ENCODE measurements around the gene CAPN13. TPM values are rescaled to one million over a fixed set of nuclear protein-coding genes. Genes with fewer than 3 reads are reported as not detected.

CAPN13 gene
- total RNA-seq (2012; rRNA removed), result not detected in 2 replicates

- H3K9ac ChIP-seq (ENCODE audit: low read depth, low read length), result no peak within 1 kb of the TSS
- H3K9me3 ChIP-seq (replicated peaks; ENCODE audit: low read length), result no peaks in the 10 kb centered on the region
- no peaks in the 10 kb centered on the region for H3K36me3 ChIP-seq (ENCODE audit: insufficient read depth, low read length)
- no peaks in the 10 kb centered on the region for H3K4me1 ChIP-seq (ENCODE audit: control insufficient read depth, insufficient read depth, low read length)
- H3K4me2 ChIP-seq (ENCODE audit: low read length), result no peak within 1 kb of the TSS
- H3K4me3 ChIP-seq (ENCODE audit: low read length), result no peak within 1 kb of the TSS
- H3K27me3 ChIP-seq (ENCODE audit: control insufficient read depth, insufficient read depth, low read length), result no peaks in the 10 kb centered on the region
Measured at GRCh38 chr2:30807249-30807648, at the start of gene CAPN13. CAPN13 (minus strand) TSS chr2:30807446; CDS start chr2:30787325, 20,121 bp downstream.

GRCh38 chr2:30847841-30848240, 40.6 kb upstream of the CAPN13 start:
- Histone ChIP-seq H3K9me3 (replicated peaks; ENCODE audit: low read length) (no peaks in the 10 kb centered on the region), H3K4me3 (ENCODE audit: low read length) (no peak overlapping the region), H3K36me3 (ENCODE audit: insufficient read depth, low read length) (no peaks in the 10 kb centered on the region), H3K9ac (ENCODE audit: low read depth, low read length) (no peak overlapping the region), H3K27me3 (ENCODE audit: control insufficient read depth, insufficient read depth, low read length) (peaks cover 2% of the 10 kb centered on the region), H3K4me2 (ENCODE audit: low read length) (no peak overlapping the region), H3K4me1 (ENCODE audit: control insufficient read depth, insufficient read depth, low read length) (no peaks in the 10 kb centered on the region)

- Histone ChIP-seq H3K27me3 (ENCODE audit: control insufficient read depth, insufficient read depth, low read length) (peaks cover 2% of the 10 kb centered on the region), H3K4me2 (ENCODE audit: low read length) (no peak overlapping the region), H3K4me1 (ENCODE audit: control insufficient read depth, insufficient read depth, low read length) (no peaks in the 10 kb centered on the region), H3K4me3 (ENCODE audit: low read length) (no peak overlapping the region), H3K36me3 (ENCODE audit: insufficient read depth, low read length) (no peaks in the 10 kb centered on the region), H3K9ac (ENCODE audit: low read depth, low read length) (no peak overlapping the region), H3K9me3 (replicated peaks; ENCODE audit: low read length) (no peaks in the 10 kb centered on the region)
Measured at GRCh38 chr2:30847329-30847728, 40.1 kb upstream of the CAPN13 start.

GRCh38 chr2:30828586-30828985, 21.3 kb upstream of the CAPN13 start:
- H3K4me1 ChIP-seq (ENCODE audit: control insufficient read depth, insufficient read depth, low read length), result no peaks in the 10 kb centered on the region
- no peak overlapping the region for H3K4me3 ChIP-seq (ENCODE audit: low read length)
- H3K27me3 ChIP-seq (ENCODE audit: control insufficient read depth, insufficient read depth, low read length), result no peaks in the 10 kb centered on the region
- H3K9ac ChIP-seq (ENCODE audit: low read depth, low read length), result no peak overlapping the region
- no peaks in the 10 kb centered on the region for H3K9me3 ChIP-seq (replicated peaks; ENCODE audit: low read length)
- H3K4me2 ChIP-seq (ENCODE audit: low read length), result no peak overlapping the region
- H3K36me3 ChIP-seq (ENCODE audit: insufficient read depth, low read length), result no peaks in the 10 kb centered on the region

- Histone ChIP-seq H3K9ac (ENCODE audit: low read depth, low read length) (no peak overlapping the region), H3K4me2 (ENCODE audit: low read length) (no peak overlapping the region), H3K27me3 (ENCODE audit: control insufficient read depth, insufficient read depth, low read length) (no peaks in the 10 kb centered on the region), H3K4me1 (ENCODE audit: control insufficient read depth, insufficient read depth, low read length) (no peaks in the 10 kb centered on the region), H3K4me3 (ENCODE audit: low read length) (no peak overlapping the region), H3K9me3 (replicated peaks; ENCODE audit: low read length) (no peaks in the 10 kb centered on the region), H3K36me3 (ENCODE audit: insufficient read depth, low read length) (no peaks in the 10 kb centered on the region)
Measured at GRCh38 chr2:30826916-30827315, 19.7 kb upstream of the CAPN13 start.

GRCh38 chr2:30826481-30826880, 19.2 kb upstream of the CAPN13 start:
- H3K27me3 ChIP-seq (ENCODE audit: control insufficient read depth, insufficient read depth, low read length), result no peaks in the 10 kb centered on the region
- H3K4me2 ChIP-seq (ENCODE audit: low read length), result no peak overlapping the region

GRCh38 chr2:30823452-30823851, 16.2 kb upstream of the CAPN13 start:
- H3K36me3 ChIP-seq (ENCODE audit: insufficient read depth, low read length), result no peaks in the 10 kb centered on the region
- no peaks in the 10 kb centered on the region for H3K9me3 ChIP-seq (replicated peaks; ENCODE audit: low read length)
- no peak overlapping the region for H3K4me2 ChIP-seq (ENCODE audit: low read length)
- no peak overlapping the region for H3K4me3 ChIP-seq (ENCODE audit: low read length)
- H3K27me3 ChIP-seq (ENCODE audit: control insufficient read depth, insufficient read depth, low read length), result no peaks in the 10 kb centered on the region
- no peaks in the 10 kb centered on the region for H3K4me1 ChIP-seq (ENCODE audit: control insufficient read depth, insufficient read depth, low read length)
- H3K9ac ChIP-seq (ENCODE audit: low read depth, low read length), result no peak overlapping the region

More at GRCh38 chr2:30826481-30826880, 19.2 kb upstream of the CAPN13 start:
- no peak overlapping the region for H3K9ac ChIP-seq (ENCODE audit: low read depth, low read length)
- H3K4me1 ChIP-seq (ENCODE audit: control insufficient read depth, insufficient read depth, low read length), result no peaks in the 10 kb centered on the region
- no peaks in the 10 kb centered on the region for H3K36me3 ChIP-seq (ENCODE audit: insufficient read depth, low read length)
- no peak overlapping the region for H3K4me3 ChIP-seq (ENCODE audit: low read length)
- no peaks in the 10 kb centered on the region for H3K9me3 ChIP-seq (replicated peaks; ENCODE audit: low read length)

- Histone ChIP-seq H3K9ac (ENCODE audit: low read depth, low read length) (no peak overlapping the region), H3K36me3 (ENCODE audit: insufficient read depth, low read length) (no peaks in the 10 kb centered on the region), H3K4me1 (ENCODE audit: control insufficient read depth, insufficient read depth, low read length) (no peaks in the 10 kb centered on the region), H3K4me3 (ENCODE audit: low read length) (no peak overlapping the region), H3K9me3 (replicated peaks; ENCODE audit: low read length) (no peaks in the 10 kb centered on the region), H3K4me2 (ENCODE audit: low read length) (no peak overlapping the region), H3K27me3 (ENCODE audit: control insufficient read depth, insufficient read depth, low read length) (no peaks in the 10 kb centered on the region)
Measured at GRCh38 chr2:30821960-30822359, 14.7 kb upstream of the CAPN13 start.

GRCh38 chr2:30820381-30821055, 13.3 kb upstream of the CAPN13 start:
- no peaks in the 10 kb centered on the region for H3K9me3 ChIP-seq (replicated peaks; ENCODE audit: low read length)
- H3K36me3 ChIP-seq (ENCODE audit: insufficient read depth, low read length), result no peaks in the 10 kb centered on the region
- no peak overlapping the region for H3K9ac ChIP-seq (ENCODE audit: low read depth, low read length)
- no peaks in the 10 kb centered on the region for H3K4me1 ChIP-seq (ENCODE audit: control insufficient read depth, insufficient read depth, low read length)
- no peak overlapping the region for H3K4me2 ChIP-seq (ENCODE audit: low read length)
- no peak overlapping the region for H3K4me3 ChIP-seq (ENCODE audit: low read length)
- H3K27me3 ChIP-seq (ENCODE audit: control insufficient read depth, insufficient read depth, low read length), result no peaks in the 10 kb centered on the region

GRCh38 chr2:30809938-30810337, 2.7 kb upstream of the CAPN13 start:
- Histone ChIP-seq H3K4me1 (ENCODE audit: control insufficient read depth, insufficient read depth, low read length) (no peaks in the 10 kb centered on the region), H3K9ac (ENCODE audit: low read depth, low read length) (no peak overlapping the region), H3K4me2 (ENCODE audit: low read length) (no peak overlapping the region), H3K27me3 (ENCODE audit: control insufficient read depth, insufficient read depth, low read length) (no peaks in the 10 kb centered on the region), H3K4me3 (ENCODE audit: low read length) (no peak overlapping the region), H3K36me3 (ENCODE audit: insufficient read depth, low read length) (no peaks in the 10 kb centered on the region), H3K9me3 (replicated peaks; ENCODE audit: low read length) (no peaks in the 10 kb centered on the region)

GRCh38 chr2:30808695-30809094, 1.4 kb upstream of the CAPN13 start:
- H3K27me3 ChIP-seq (ENCODE audit: control insufficient read depth, insufficient read depth, low read length), result no peaks in the 10 kb centered on the region
- H3K9me3 ChIP-seq (replicated peaks; ENCODE audit: low read length), result no peaks in the 10 kb centered on the region
- no peak overlapping the region for H3K9ac ChIP-seq (ENCODE audit: low read depth, low read length)

GRCh38 chr2:30803281-30803680, 4.0 kb downstream of the CAPN13 start:
- no peak overlapping the region for H3K9ac ChIP-seq (ENCODE audit: low read depth, low read length)
- no peak overlapping the region for H3K4me2 ChIP-seq (ENCODE audit: low read length)
- H3K9me3 ChIP-seq (replicated peaks; ENCODE audit: low read length), result no peaks in the 10 kb centered on the region
- no peaks in the 10 kb centered on the region for H3K36me3 ChIP-seq (ENCODE audit: insufficient read depth, low read length)
- no peak overlapping the region for H3K4me3 ChIP-seq (ENCODE audit: low read length)
- H3K4me1 ChIP-seq (ENCODE audit: control insufficient read depth, insufficient read depth, low read length), result no peaks in the 10 kb centered on the region
- H3K27me3 ChIP-seq (ENCODE audit: control insufficient read depth, insufficient read depth, low read length), result no peaks in the 10 kb centered on the region

More at GRCh38 chr2:30808695-30809094, 1.4 kb upstream of the CAPN13 start:
- Histone ChIP-seq H3K36me3 (ENCODE audit: insufficient read depth, low read length) (no peaks in the 10 kb centered on the region), H3K4me2 (ENCODE audit: low read length) (no peak overlapping the region), H3K4me1 (ENCODE audit: control insufficient read depth, insufficient read depth, low read length) (no peaks in the 10 kb centered on the region), H3K4me3 (ENCODE audit: low read length) (no peak overlapping the region)
